ENCODE data around the gene SRGAP1.
"Not testable (repeated sequence)": the region's sequence is repeated elsewhere in the genome, so short reads cannot be mapped to it uniquely, and the experiment has no call there.

SRGAP1 gene

GRCh38 chr12:63870838-63871237 lies 26.3 kb downstream of the SRGAP1 start:
- DNase-seq: no peak

- DNase-seq: no peak
Observed at GRCh38 chr12:63874897-63875480, 30.5 kb downstream of the SRGAP1 start.

DNA sequence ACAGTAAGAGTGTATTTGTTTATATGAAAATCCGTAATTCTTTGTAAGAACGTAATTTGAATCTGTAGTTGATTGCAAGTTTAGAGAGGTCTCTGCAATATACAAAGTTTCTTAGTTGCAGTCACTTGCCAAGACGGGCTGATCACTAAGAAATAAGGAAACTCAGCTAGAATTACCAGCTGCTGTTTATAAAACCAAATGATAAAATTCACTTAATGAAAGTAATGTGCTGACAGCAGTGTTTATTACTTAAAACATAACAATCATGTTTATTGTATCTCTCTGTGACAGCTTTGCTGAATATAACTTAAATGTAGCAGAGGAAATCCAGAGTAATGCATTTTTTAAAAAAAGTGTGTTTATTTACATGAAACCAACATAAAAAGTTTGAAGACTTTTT lies 31.2 kb downstream of the SRGAP1 start:
- DNase-seq: no peak

DNA sequence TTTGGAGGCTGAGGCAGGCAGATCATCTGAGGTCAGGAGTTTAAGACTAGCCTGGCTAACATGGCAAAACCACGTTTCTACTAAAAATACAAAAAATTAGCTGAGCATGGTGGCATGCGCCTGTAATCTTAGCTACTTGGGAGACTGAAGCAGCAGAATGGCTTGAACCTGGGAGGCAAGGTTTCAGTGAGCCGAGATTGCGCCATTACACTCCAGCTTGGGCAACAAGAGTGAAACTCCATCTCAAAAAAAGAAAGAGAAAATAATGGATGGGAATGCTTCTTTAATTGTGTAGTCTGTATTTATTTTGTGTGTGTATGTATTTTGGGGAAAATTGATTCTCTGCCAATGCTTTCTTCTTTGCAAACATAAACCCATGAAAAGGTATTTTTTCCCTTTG lies 32.5 kb downstream of the SRGAP1 start:
- no peak for DNase-seq

- no peak for DNase-seq
Observed at GRCh38 chr12:63877693-63878092, 33.2 kb downstream of the SRGAP1 start.

GRCh38 chr12:63880235-63880634 lies 35.7 kb downstream of the SRGAP1 start:
- not testable (repeated sequence) for DNase-seq

DNA sequence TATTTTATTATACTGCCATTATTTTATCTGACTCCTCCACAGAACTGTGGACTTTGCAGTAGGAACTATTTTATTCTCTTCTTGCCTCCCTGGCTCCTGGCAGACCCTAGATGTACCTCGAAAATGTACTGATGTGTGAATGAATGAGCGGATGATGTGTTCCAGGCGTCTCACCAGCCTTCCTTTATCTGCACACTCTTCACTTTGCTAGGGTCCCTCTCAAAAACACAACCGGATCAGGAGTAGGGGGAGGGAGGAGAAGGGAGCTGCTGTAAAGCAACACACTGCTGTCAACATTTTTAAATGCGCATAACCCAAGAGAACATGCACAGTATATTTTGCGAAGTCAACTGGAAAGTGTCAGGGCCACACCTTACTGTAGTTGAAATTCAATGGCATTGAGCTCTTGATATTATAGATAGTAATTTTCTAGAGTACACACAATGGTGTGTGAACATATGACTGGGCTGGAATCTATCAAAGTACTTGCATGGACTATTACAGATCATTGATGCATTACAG lies 36.3 kb downstream of the SRGAP1 start:
- DNase-seq: no peak

DNA sequence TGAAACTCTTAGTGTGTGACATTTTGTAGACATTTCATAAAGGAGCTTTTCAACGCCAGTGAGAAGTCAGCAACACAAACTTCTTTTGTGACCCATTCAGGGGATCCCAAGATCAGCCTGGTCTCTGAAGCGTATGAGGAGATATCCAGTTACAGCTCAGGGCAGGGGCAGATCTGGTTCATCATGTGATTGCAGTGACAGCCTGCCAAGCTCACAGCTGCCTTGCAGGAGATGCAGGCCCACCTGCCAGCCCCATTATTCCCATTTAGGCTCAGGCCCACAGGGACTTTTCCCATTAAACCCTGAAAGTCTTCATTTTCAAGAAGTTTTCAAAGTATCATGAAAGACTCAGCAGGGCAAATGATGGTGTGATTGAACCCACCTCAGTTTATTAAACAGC lies 38.3 kb downstream of the SRGAP1 start:
- DNase-seq: no peak

DNA sequence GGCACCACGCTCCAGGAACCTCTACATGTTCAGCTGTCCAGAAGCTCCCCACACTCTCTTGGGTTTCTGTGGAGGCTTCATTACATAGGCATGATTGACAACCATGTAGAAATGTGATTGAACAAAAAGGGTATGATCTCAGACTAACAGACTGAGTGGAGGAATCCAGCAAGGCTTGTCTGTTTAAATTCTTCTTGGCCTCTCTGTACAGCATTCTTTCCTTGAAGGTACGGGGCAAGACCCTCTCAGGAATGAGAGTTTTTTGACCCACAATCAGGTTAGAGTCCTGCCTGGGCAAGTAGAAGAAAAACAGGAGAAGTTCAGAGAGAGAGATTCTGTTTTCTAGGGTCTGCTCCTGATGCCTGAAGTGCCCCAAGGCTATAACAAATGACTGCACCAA lies 40.9 kb downstream of the SRGAP1 start:
- no peak for DNase-seq

DNA sequence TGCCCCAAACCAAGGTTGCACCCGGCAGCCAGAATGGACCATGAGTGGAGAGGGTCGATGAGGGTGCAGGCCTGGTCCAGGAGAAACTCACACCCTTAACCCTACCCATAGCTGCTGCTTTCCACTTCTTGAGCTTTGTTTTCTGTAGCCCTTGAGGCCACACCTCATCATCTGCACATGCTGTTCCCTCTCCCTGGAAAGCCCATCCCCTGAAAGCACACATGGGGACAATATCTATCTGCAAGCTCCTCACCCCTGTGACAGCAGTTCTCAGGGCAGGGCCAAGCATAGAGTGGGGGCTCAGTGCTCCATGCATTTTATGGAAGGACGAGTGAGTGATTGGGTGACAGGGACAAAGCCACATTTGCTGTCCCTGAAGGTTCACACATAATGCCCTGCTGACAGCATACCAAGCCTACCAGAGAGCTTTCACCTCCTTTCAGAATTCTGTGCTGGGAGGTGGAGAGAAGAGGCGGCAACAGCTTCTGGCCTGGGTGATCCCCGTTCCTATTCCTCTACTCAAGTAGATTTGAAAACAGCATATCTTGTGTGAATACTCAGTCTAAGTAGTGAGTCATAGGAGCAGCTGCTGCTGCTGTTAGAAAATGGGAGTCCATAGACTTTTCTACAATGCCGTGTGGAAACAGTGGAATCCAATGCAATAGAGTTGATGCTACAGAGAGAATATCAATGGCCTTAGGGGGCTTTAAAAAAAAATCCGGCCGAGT lies 44.6 kb downstream of the SRGAP1 start:
- no peak for DNase-seq

GRCh38 chr12:63889721-63890509 lies 45.4 kb downstream of the SRGAP1 start:
- DNase-seq: no peak

DNA sequence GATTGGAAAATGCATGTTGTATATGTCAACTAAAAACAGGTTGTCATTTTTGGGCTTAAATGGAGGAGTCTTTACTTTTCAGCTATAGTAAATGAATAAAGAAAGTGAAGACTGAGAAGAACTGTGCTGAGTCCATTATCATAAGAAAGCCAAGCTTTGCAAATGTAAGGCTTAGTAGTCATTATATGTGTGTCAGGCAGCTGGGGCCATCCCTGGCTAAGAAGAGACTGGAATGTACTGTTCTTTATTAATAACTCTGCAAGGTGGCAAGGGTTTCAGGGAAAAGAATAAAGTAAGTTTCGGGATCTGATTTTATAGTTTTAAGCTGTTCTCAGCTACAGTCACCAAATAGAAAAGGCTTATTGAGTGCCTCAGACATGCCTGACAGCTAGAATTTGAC lies 48.7 kb downstream of the SRGAP1 start:
- DNase-seq: no peak

DNA sequence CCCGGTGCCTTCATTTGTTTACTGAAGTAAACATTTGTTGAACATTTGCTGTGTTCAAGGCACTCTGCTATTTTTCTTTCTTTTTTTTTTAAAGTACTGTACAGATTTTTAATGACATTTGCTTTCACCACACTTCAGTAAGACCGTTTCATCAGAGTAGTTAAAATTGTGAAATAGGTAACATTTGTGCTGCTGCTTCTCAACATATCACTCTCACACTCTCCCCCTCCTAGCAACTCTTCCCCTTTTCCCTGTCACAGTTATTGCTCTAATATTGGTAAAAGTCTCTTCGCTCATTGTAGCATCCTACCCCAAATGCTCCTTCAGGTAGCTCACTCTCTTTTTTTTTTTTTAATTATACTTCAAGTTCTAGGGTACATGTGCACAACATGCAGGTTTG lies 49.6 kb downstream of the SRGAP1 start:
- DNase-seq: peak; percentile 74

DNA sequence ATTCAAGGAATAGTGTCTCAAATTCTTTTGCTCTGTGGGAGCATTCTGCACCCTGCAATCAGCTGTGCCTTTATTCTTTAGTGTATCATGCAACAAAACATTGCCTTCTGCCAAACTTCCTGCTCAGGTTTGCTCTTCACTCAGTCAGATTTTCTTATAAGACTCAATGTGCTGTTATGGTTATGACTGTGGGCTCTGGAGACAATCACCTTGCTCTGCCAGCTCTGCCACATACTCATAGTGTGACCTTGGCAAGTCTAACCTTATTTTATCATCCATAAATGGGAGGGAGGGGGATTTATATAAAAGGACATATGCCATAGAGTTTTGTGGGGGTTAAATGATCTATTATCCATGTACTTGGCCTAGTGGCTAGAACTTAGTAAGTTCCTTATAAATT lies 51.3 kb downstream of the SRGAP1 start:
- DNase-seq: no peak

DNA sequence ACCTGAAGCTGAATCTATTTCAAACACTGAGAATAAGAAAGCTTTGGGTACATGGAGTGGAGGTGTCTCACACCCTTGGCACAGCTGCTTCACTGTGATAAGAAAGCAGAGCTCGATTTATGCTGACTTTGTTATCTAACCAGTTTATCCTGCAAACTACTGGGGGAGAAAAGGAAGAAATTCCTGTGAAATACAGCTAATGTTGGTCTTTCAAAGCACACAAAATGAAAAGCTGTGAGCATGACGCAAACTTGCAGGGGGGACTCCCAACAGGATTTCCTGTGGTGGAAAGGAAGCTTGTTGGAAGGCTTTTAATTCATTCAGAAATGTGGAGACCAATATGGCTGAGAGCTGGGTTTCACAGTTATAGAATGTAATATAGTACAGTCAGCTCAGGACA lies 53.4 kb downstream of the SRGAP1 start:
- DNase-seq: peak; percentile 27

DNA sequence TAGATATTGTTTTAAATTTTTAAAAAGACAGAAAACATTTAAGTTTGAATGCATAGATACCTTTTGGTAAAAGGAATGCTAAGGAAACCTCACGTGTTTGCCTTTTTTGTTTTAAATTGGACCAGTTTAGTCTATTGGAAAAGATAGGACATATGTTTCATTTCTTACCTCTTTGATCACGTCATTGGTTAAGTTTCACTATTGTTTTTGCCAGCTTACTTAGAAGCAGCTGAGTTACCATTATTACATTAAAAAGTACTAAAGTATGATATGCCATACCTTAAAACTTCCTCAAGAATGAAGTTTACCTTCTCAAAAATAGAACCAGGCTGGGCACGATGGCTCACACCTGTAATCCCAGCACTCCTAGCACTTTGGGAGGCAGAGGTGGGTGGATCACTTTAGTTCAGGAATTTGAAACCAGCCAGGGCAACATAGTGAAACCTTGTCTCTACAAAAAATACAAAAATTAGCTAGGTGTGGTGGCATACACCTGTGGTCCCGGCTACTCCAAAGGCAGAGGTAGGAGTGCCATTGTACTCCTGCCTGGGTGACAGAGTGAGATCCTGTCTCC lies 54.4 kb downstream of the SRGAP1 start:
- no peak for DNase-seq

- no peak for DNase-seq
Observed at GRCh38 chr12:63899396-63899795, 54.9 kb downstream of the SRGAP1 start.

- DNase-seq: no peak
Observed at GRCh38 chr12:63900922-63901793, 56.7 kb downstream of the SRGAP1 start.

DNA sequence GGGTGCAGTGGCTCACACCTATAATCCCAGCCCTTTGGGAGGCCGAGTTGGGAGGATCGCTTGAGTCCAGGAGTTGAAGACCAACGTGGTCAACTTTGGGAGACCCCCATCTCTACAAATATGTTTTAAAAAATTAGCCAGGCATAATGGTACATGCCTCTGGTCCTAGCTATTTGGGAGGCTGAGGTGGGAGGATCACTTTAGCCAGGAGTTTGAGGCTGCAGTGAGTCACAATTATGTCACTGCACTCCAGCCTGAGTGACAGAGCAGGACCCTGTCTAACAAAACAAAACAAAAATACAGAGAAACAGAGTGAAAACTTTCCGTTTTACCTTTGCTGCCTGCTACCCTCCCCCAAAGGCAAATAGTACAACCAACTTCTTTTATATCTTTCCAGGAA lies 60.2 kb downstream of the SRGAP1 start:
- no peak for DNase-seq

- DNase-seq: no peak
Observed at GRCh38 chr12:63905544-63905943, 61.0 kb downstream of the SRGAP1 start.

- DNase-seq: no peak
Observed at GRCh38 chr12:63906876-63907275, 62.4 kb downstream of the SRGAP1 start.

- no peak for DNase-seq
Observed at GRCh38 chr12:63907561-63907960, 63.1 kb downstream of the SRGAP1 start.

DNA sequence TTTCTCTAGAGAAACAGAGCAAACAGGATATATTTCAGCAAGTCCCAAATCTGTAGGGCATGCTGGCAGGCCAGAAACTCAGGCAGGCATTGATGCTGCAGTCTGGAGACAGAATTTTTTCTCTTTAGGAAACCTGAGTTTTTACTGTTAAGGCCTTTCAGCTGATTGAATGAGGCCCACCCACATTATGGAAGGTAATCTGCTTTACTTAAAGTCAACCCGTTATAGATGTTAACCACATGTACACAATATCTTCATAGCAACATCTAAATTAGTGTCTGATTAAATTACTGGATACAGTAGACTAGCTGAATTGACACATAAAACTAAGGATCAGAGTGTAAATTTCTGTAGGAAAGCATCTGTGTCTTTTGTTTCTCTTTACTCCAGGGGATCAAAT lies 65.2 kb downstream of the SRGAP1 start:
- DNase-seq: no peak

Data from inflammatory macrophage treated with lipopolysaccharide for 4 hours (primary cell).